ENCODE results near the gene APEX1.

GRCh38 chr14:20503898-20504297 is 48.9 kb downstream of the APEX1 start:
- TF ChIP-seq CTCF (IDR thresholded peaks at IDR 0.05), result no peak
- TF ChIP-seq EP300 (IDR thresholded peaks at IDR 0.05; ENCODE audit: low read depth), result no peak
